Ishikawa (cell line): ENCODE measurements around the gene KLK12.

Experiments used
- EP300 ChIP-seq: IDR thresholded peaks from 2 replicates; pipeline ENCODE4 v1.6.1; 2012; ENCODE audit warnings: borderline replicate concordance
- FOXM1 ChIP-seq: IDR thresholded peaks from 2 replicates; pipeline ENCODE4 v1.6.1; 2012; ENCODE audit warnings: low read depth, borderline replicate concordance
- NFIC ChIP-seq: IDR thresholded peaks from 2 replicates; pipeline ENCODE4 v1.6.1; 2012
- RAD21 ChIP-seq: IDR thresholded peaks from 2 replicates; pipeline ENCODE4 v1.6.1; 2012; ENCODE audit warnings: low read depth
- REST ChIP-seq: IDR thresholded peaks from 2 replicates; pipeline ENCODE4 v1.6.1; 2012; ENCODE audit warnings: low read depth, mild to moderate bottlenecking
- TAF1 ChIP-seq: IDR thresholded peaks from 2 replicates; pipeline ENCODE4 v1.6.1; 2012; ENCODE audit warnings: low read depth, mild to moderate bottlenecking
- TCF12 ChIP-seq: IDR thresholded peaks from 2 replicates; pipeline ENCODE4 v1.6.1; 2012; ENCODE audit warnings: low read depth
- USF1 ChIP-seq: IDR thresholded peaks from 2 replicates; pipeline ENCODE4 v1.6.1; 2012
- YY1 ChIP-seq: IDR thresholded peaks from 2 replicates; pipeline ENCODE4 v1.6.1; 2012; ENCODE audit warnings: low read depth
- ZBTB7A ChIP-seq: IDR thresholded peaks from 2 replicates; pipeline ENCODE4 v1.6.1; 2012; ENCODE audit warnings: low read depth
- TF ChIP-seq, protein P1 (sequence below): IDR thresholded peaks from 2 replicates; pipeline ENCODE4 v1.6.1; 2012

- TF ChIP-seq USF1 (no peak), TCF12 (no peak), RAD21 (no peak), TAF1 (no peak), EP300 (no peak), FOXM1 (no peak), REST (no peak), ZBTB7A (no peak), NFIC (no peak), YY1 (no peak)
- TF ChIP-seq, protein P1, sequence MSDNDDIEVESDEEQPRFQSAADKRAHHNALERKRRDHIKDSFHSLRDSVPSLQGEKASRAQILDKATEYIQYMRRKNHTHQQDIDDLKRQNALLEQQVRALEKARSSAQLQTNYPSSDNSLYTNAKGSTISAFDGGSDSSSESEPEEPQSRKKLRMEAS, result no peak
Measured at GRCh38 chr19:51027126-51027806, 7.5 kb downstream of the KLK12 start.
